Testis (tissue), 3 donors: ENCODE results near the gene TENT5C. TPM values are rescaled to one million over a fixed set of nuclear protein-coding genes. Genes with fewer than 3 reads are reported as not detected.

Experiments
- DNase-seq: peaks from one replicate; pipeline ENCODE4 v3.0.0-alpha.2; 2019
- H3K27ac ChIP-seq, 2 donors: fragments of 200-600 bp; sonication (generic); one replicate each; pipeline ENCODE4 v1.5.1; 2019
- H3K27me3 ChIP-seq: fragments of 200-600 bp; sonication (generic); one replicate; pipeline ENCODE4 v1.5.1; 2019
- H3K36me3 ChIP-seq: fragments of 200-600 bp; sonication (generic); one replicate; pipeline ENCODE4 v1.5.1; 2017; ENCODE audit warnings: low read depth; ENCODE audit errors: missing control alignments
- H3K4me1 ChIP-seq: fragments of 200-600 bp; sonication (generic); one replicate; pipeline ENCODE4 v1.5.1; 2019
- H3K4me3 ChIP-seq, 2 donors: fragments of 200-600 bp; sonication (generic); one replicate each; pipeline ENCODE4 v1.5.1; 2017 to 2019
- H3K9me3 ChIP-seq: fragments of 200-600 bp; sonication (generic); one replicate; pipeline ENCODE4 v1.5.1; 2017
- POLR2A ChIP-seq: fragments of 450-650 bp; IDR thresholded peaks from one replicate; pipeline ENCODE4 v1.6.1; 2017; ENCODE audit warnings: antibody characterized with exemption, mild to moderate bottlenecking, moderate library complexity
- WGBS, 2 donors: methylation state at CpG; one replicate each; pipeline ENCODE4 v1.1.5; 2018; 5-methylcytosine and 5-hydroxymethylcytosine counted together
- intact Hi-C: fragments of 100-400 bp; cut with DNase I; formaldehyde crosslinking; loops from one replicate; pipeline ENCODE4 v1.15.1; 2023; ENCODE audit warnings: low total_unique reads
- polyA plus RNA-seq: library from polyadenylated mRNA; stranded (reverse); fragments of 350-450 nt; fragmentation: Illumina TruSeq; extraction: RNeasy Lipid Tissue Mini Kit (QIAGEN cat#74804); gene quantifications from one replicate; pipeline ENCODE4 v1.2.3, GENCODE V29; 2014; ENCODE audit warnings: low read depth, low replicate concordance; ENCODE audit not compliant: insufficient read depth
- total RNA-seq, 2 donors: library from RNA; depleted of rRNA; stranded (reverse); fragments of >200 nt; gene quantifications; one replicate each; pipeline ENCODE4 v1.2.3, GENCODE V29; 2016
- TF ChIP-seq, protein P1 (sequence below), 3 experiments: fragments of 450-650 bp in 2 of 3; fragments of 200-600 bp in 1 of 3; sonication (generic) in 1 of 3; IDR thresholded peaks; one replicate each; pipeline ENCODE4 v1.5.1; 2016 to 2019; ENCODE audit warnings: antibody characterized with exemption in 3 of 3, mild to moderate bottlenecking in 2 of 3, moderate library complexity in 1 of 3

Gene TENT5C
- total and polyA plus RNA-seq, 3 donors from 2014 or later = 38.4 to 72.4 (median 67.3) TPM

DNA sequence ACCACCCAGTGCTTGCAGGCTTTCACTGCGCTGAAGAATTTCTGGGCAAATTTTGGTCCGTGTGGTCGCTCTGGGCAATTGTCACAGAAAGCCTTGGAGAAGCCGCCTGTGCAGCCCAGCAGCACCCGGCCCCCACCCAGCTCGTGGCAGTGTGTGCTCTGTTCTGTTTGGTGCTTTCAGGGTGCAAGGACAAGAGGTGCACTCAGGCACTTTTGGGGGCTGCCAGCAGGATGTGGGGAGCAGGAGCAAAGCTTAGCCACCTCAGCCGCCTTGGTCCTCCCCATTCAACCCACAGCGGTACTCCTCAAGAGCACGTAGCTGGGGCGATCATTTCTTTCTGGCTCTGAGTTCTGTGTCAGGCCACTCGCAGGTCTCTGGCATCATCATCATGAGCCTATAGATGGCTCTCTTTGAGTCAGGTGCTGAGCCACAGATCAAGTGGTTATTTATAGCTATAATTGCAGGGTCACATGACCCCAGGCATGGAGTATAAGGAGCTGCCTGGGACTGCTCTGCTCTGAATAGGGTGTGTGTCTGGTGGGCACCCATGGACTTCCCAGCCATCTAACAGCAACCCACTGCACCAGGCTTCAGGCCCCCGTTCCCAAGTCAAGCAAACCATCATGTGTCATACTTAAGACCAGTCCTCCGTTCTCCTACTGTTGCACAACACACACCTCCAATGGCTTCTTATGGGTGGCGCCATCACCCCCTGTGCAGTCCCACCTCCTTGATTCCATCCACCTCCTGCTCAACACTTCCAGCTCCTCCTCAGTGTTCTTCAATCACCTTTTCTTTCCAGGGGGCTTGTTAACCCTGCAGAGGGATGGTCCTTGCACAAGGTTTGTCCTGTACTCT lies 18.1 kb upstream of the TENT5C start:
- Histone ChIP-seq H3K4me3 (no peak overlapping the region), H3K36me3 (no peaks in the 10 kb centered on the region), H3K4me1 (no peaks in the 10 kb centered on the region), H3K27me3 (no peaks in the 10 kb centered on the region), H3K27ac (no peak overlapping the region), H3K9me3 (no peaks in the 10 kb centered on the region)
- TF ChIP-seq, protein P1, sequence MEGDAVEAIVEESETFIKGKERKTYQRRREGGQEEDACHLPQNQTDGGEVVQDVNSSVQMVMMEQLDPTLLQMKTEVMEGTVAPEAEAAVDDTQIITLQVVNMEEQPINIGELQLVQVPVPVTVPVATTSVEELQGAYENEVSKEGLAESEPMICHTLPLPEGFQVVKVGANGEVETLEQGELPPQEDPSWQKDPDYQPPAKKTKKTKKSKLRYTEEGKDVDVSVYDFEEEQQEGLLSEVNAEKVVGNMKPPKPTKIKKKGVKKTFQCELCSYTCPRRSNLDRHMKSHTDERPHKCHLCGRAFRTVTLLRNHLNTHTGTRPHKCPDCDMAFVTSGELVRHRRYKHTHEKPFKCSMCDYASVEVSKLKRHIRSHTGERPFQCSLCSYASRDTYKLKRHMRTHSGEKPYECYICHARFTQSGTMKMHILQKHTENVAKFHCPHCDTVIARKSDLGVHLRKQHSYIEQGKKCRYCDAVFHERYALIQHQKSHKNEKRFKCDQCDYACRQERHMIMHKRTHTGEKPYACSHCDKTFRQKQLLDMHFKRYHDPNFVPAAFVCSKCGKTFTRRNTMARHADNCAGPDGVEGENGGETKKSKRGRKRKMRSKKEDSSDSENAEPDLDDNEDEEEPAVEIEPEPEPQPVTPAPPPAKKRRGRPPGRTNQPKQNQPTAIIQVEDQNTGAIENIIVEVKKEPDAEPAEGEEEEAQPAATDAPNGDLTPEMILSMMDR (IDR thresholded peaks at IDR 0.05) = no peak
- no peak for TF ChIP-seq POLR2A
- intact Hi-C loops = no loop called here
- 87 to 89% methylated on average over 10 to 14 of the region's 14 CpGs for WGBS, 2 donors
- DNase-seq = no peak

DNA sequence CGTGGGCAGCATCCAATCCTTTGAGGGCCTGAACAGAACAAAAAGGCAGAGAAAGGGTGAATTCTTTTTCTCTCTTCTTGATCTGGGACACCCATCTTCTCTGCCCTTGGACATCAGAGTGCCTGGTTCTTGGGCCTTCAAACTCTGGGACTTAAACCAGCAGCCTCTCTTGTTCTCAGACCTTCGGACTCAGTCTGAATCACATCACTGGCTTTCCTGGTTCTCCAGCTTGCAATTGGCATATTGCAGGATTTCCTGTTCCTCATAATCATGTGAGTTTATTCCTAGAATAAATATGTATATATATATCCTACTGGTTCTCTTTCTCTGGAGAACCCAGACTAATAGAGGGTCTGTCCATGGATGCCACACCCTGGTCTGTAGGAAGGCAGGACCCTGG lies 16.3 kb upstream of the TENT5C start:
- DNase-seq = no peak
- TF ChIP-seq, protein P1 (IDR thresholded peaks at IDR 0.05) = no peak
- no peak for TF ChIP-seq POLR2A
- no peak overlapping the region for H3K4me3 ChIP-seq
- no peak overlapping the region for H3K27ac ChIP-seq
- intact Hi-C loops = no loop called here
- no peaks in the 10 kb centered on the region for H3K36me3 ChIP-seq
- WGBS, 2 donors = 87 to 97% methylated on average over 2 of the region's 2 CpGs
- no peaks in the 10 kb centered on the region for H3K9me3 ChIP-seq
- no peaks in the 10 kb centered on the region for H3K27me3 ChIP-seq
- no peaks in the 10 kb centered on the region for H3K4me1 ChIP-seq

DNA sequence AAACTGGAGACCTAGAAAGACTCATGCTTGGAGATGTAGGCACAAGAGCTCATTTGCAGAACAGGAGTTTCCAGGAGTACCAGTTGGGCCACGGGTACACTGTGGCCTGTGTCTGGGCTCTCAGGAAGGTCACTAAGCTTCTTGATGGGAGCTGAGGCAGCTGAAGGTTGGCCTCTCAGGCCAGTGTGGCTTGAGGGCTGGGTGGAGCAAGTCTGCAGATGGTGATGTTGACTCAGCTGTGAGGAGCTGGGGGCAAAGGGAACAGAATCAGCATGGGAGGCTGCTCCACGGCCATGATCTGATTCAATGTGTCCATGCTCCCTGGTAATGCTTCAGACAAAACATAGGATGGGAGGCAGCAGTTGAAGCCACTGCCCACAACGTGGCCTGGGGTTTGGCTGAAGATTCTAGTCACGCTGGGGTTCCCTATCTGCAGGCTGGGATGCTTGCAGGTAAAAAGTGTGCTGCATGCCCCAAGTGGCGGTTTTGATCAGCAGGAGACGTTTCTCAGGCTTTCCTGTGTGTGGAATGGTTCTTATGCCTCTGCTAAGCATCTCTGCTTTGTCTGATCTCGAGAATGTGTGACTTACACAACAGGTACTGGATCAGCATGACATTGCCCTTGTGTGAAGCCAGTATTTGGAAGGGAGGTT lies 15.4 kb upstream of the TENT5C start:
- no peak for DNase-seq
- no peaks in the 10 kb centered on the region for H3K9me3 ChIP-seq
- no peaks in the 10 kb centered on the region for H3K27me3 ChIP-seq
- no peak overlapping the region for H3K27ac ChIP-seq
- H3K36me3 ChIP-seq = no peaks in the 10 kb centered on the region
- intact Hi-C loops = no loop called here
- WGBS, 2 donors = 55 to 66% methylated on average over 7 of the region's 7 CpGs
- TF ChIP-seq POLR2A = no peak
- H3K4me3 ChIP-seq = no peak overlapping the region
- no peaks in the 10 kb centered on the region for H3K4me1 ChIP-seq

DNA sequence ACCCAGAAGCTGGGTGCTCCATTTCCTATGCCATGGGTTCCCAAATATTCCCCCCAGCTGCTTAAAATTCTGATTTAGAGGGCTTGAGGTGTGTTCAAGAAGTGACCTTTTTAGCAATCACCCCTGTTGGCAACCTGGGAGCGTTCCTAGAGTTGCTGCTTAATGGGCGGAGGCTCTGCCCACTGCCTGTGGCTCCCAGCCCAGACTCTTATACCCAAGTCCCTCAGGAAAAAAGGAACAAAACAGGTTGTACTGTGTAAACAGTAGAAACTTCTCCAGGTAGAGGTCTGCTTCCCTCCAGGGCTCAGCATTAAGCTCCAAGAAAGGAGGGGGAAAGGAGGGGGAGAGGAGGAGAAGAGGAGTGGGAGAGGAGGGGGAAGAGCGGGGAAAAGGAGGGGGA lies 14.6 kb upstream of the TENT5C start:
- Histone ChIP-seq H3K27me3 (no peaks in the 10 kb centered on the region), H3K27ac (no peak overlapping the region), H3K4me1 (no peaks in the 10 kb centered on the region), H3K4me3 (no peak overlapping the region), H3K9me3 (no peaks in the 10 kb centered on the region), H3K36me3 (no peaks in the 10 kb centered on the region)
- intact Hi-C loops = no loop called here
- TF ChIP-seq, protein P1 (IDR thresholded peaks at IDR 0.05) = no peak
- no peak for TF ChIP-seq POLR2A
- no peak for DNase-seq
- WGBS, 2 donors = 81 to 93% methylated on average over 3 of the region's 3 CpGs

DNA sequence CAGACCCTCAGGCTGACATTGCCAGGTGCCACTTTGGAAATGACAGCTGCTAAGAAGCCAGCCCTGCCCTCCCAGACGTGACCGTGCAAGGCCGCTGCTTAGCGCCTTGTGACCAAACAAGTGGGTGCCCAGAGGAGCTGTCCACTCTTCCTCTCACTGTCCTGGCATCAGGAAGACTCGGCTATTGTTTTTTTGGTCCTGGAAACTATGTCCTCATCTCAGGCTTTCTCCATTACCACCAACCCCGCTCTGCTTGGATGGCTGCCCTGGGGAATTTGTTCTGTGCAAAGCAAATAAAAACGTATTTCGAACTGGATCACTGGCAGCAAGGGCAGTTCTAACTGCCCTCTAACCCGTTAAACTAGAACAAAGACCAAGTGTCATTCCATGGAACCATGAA lies 13.7 kb upstream of the TENT5C start:
- Histone ChIP-seq H3K36me3 (no peaks in the 10 kb centered on the region), H3K9me3 (no peaks in the 10 kb centered on the region), H3K27ac (no peak overlapping the region), H3K27me3 (no peaks in the 10 kb centered on the region), H3K4me3 (no peak overlapping the region), H3K4me1 (no peaks in the 10 kb centered on the region)
- WGBS, 2 donors = 88 to 93% methylated on average over 9 of the region's 9 CpGs
- TF ChIP-seq POLR2A = no peak
- TF ChIP-seq, protein P1 (IDR thresholded peaks at IDR 0.05) = no peak
- intact Hi-C loops = no loop called here
- no peak for DNase-seq
